Smooth muscle cell (in vitro differentiated cells): ENCODE results near the gene HSPA4. TPM values are rescaled to one million over a fixed set of nuclear protein-coding genes. Genes with fewer than 3 reads are reported as not detected.

Source experiments
- DNase-seq: peaks from one replicate; lab custom pipeline; 2025; ENCODE audit not compliant: unreplicated experiment; lab: John Stamatoyannopoulos, UW
- H2AFZ ChIP-seq: fragments of 200-600 bp; sonication (generic); 2 replicates; pipeline ENCODE4 v1.6.0; 2016; ENCODE audit warnings: antibody characterized with exemption, low read depth, mild to moderate bottlenecking
- H3F3A ChIP-seq: fragments of 200-600 bp; sonication (generic); 2 replicates; pipeline ENCODE4 v1.6.0; 2017; ENCODE audit warnings: antibody characterized with exemption, low read depth
- H3K27ac ChIP-seq: fragments of 200-600 bp; sonication (generic); 2 replicates; pipeline ENCODE4 v1.5.1; 2016; ENCODE audit warnings: low read depth, mild to moderate bottlenecking
- H3K27me3 ChIP-seq: fragments of 200-600 bp; sonication (generic); 2 replicates; pipeline ENCODE4 v1.6.1; 2016; ENCODE audit warnings: low read depth, mild to moderate bottlenecking
- H3K36me3 ChIP-seq: fragments of 200-600 bp; sonication (generic); 2 replicates; pipeline ENCODE4 v1.5.1; 2016; ENCODE audit warnings: low read depth
- H3K4me1 ChIP-seq: fragments of 200-600 bp; sonication (generic); 2 replicates; pipeline ENCODE4 v1.5.1; 2016; ENCODE audit warnings: low read depth
- H3K4me2 ChIP-seq: fragments of 200-600 bp; sonication (generic); 2 replicates; pipeline ENCODE4 v1.6.0; 2016; ENCODE audit warnings: mild to moderate bottlenecking
- H3K4me3 ChIP-seq: fragments of 200-600 bp; sonication (generic); 2 replicates; pipeline ENCODE4 v1.5.1; 2016; ENCODE audit warnings: mild to moderate bottlenecking
- H3K79me2 ChIP-seq: fragments of 200-600 bp; sonication (generic); 2 replicates; pipeline ENCODE4 v1.6.0; 2016; ENCODE audit warnings: low read depth, mild to moderate bottlenecking
- H3K9ac ChIP-seq: fragments of 200-600 bp; sonication (generic); 2 replicates; pipeline ENCODE4 v1.6.0; 2016; ENCODE audit warnings: low read depth
- H3K9me3 ChIP-seq: fragments of 200-600 bp; sonication (generic); replicated peaks from 2 replicates; pipeline ENCODE4 v1.5.1; 2016; ENCODE audit warnings: low read depth
- H4K20me1 ChIP-seq: fragments of 200-600 bp; sonication (generic); 2 replicates; pipeline ENCODE4 v1.6.0; 2016; ENCODE audit warnings: low read depth
- WGBS: methylation state at CpG from one replicate; pipeline ENCODE4 v1.1.7; 2016; ENCODE audit warnings: low lambda C conversion rate; 5-methylcytosine and 5-hydroxymethylcytosine counted together
- polyA plus RNA-seq: library from polyadenylated mRNA; unstranded; fragments of >200 nt; fragmentation: Nextera tagmentation; extraction: Ambion mirVana; gene quantifications from 2 replicates; pipeline ENCODE4 v1.2.1, GENCODE V29; 2016
- total RNA-seq: library from RNA; depleted of rRNA; stranded (reverse); fragments of >200 nt; gene quantifications from 2 replicates; pipeline ENCODE4 v1.2.3, GENCODE V29; 2014
- TF ChIP-seq, protein P1 (sequence below): fragments of 200-600 bp; sonication (generic); IDR thresholded peaks from 2 replicates; pipeline ENCODE4 v1.5.1; 2017; ENCODE audit warnings: borderline replicate concordance, mild to moderate bottlenecking, antibody characterized with exemption; ENCODE audit not compliant: insufficient read depth, poor library complexity, severe bottlenecking

Gene HSPA4
- total and polyA plus RNA-seq, 2 experiments from 2014 or later, result 73.2 to 90.3 TPM

DNA sequence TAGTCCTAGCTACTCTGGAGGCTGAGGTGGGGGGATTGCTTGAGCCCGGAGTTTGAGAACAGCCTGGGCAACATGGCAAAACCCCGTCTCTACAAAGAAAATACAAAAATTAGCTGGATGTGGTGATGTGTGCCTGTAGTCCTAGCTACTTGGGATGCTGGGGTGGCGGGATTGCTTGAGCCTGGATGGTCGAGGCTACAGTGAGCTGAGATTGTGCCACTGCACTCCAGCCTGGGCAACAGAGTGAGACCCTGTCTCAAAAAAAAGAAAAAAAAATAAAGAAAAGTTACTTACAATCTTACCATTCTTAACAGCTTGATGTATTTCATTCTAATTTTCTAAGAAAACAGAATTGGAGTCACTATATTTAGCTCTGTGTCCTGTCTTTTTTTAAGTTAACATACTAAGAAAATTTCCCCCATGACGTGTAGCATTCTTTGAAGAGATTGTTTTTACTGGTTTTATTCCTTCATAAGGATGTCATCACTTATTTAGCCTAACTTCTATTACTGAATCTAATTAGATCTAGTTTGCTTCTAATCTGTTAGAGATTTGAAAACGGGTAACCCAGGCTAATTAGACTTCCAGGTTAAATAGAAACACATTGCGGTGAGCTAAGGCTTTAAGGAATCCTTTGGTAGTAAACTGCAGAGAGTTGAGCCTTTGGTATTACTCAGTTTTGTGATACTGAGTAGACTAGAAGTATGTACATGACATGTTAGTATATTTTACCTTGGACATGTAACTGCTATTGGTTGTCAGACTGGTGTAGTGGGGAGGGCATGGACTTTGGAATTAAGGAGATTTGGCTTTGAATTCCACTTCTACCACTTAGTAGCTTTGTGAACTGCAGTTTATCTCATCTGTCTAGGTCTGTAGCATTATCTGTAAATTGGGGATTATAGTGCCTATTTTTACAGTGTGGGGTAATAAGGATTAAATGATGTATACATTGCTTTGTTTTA, 24.0 kb downstream of the HSPA4 start:
- Histone ChIP-seq H3K79me2 (peaks cover 69% of the 10 kb centered on the region), H3K36me3 (peaks cover 18% of the 10 kb centered on the region), H3K9ac (no peak overlapping the region), H3K9me3 (no peaks in the 10 kb centered on the region), H3K27ac (no peak overlapping the region), H3F3A (no peaks in the 10 kb centered on the region), H4K20me1 (peaks cover 92% of the 10 kb centered on the region), H2AFZ (no peak overlapping the region), H3K27me3 (no peaks in the 10 kb centered on the region), H3K4me2 (no peak overlapping the region), H3K4me3 (no peak overlapping the region), H3K4me1 (no peaks in the 10 kb centered on the region)
- DNase-seq, result no peak
- TF ChIP-seq, protein P1, sequence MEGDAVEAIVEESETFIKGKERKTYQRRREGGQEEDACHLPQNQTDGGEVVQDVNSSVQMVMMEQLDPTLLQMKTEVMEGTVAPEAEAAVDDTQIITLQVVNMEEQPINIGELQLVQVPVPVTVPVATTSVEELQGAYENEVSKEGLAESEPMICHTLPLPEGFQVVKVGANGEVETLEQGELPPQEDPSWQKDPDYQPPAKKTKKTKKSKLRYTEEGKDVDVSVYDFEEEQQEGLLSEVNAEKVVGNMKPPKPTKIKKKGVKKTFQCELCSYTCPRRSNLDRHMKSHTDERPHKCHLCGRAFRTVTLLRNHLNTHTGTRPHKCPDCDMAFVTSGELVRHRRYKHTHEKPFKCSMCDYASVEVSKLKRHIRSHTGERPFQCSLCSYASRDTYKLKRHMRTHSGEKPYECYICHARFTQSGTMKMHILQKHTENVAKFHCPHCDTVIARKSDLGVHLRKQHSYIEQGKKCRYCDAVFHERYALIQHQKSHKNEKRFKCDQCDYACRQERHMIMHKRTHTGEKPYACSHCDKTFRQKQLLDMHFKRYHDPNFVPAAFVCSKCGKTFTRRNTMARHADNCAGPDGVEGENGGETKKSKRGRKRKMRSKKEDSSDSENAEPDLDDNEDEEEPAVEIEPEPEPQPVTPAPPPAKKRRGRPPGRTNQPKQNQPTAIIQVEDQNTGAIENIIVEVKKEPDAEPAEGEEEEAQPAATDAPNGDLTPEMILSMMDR, result no peak
- 85% methylated on average over 7 of the region's 7 CpGs for WGBS

DNA sequence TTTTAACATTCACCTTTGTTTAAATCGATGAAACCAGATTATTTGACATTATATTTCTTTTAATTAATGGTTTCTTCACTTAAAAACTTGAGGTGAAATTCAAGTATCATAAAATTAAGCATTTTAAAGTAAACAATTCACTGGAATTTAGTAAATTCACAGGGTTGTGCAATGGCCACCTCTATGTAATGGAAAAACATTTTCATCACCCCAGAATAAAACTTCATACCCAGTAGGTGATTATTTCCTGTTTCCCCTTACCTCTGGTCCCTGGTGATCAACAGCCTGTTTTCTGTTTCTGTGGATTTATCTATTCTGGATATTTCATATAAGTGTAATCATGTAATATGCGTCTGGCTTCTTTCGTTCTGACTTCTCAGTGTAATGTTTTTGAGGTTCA, 27.2 kb downstream of the HSPA4 start:
- H3K27me3 ChIP-seq, result no peaks in the 10 kb centered on the region
- peaks cover 67% of the 10 kb centered on the region for H3K79me2 ChIP-seq

DNA sequence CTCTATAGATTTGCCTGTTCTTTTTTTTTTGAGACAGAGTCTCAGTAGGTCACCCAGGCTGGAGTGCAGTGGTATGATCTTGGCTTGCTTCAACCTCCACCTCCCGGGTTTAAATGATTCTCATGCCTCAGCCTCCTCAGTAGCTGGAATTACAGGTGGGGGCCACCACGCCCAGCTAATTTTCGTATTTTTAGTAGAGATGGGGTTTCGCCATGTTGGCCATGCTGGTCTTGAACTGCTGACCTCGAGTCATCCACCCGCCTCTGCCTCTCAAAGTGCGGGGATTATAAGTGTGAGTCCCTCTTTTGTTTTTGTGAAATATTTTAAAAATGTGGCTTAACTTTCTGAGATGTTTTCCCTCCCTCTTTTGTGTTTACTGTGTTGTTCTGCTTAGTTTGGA, 29.2 kb downstream of the HSPA4 start:
- no peak overlapping the region for H3K9ac ChIP-seq
- H3K4me1 ChIP-seq, result no peaks in the 10 kb centered on the region
- H3K9me3 ChIP-seq, result no peaks in the 10 kb centered on the region
- no peak overlapping the region for H3K27ac ChIP-seq
- DNase-seq, result no peak
- H3K36me3 ChIP-seq, result peaks cover 5% of the 10 kb centered on the region
- H2AFZ ChIP-seq, result no peak overlapping the region
- H3K27me3 ChIP-seq, result no peaks in the 10 kb centered on the region
- H3K4me2 ChIP-seq, result no peak overlapping the region
- TF ChIP-seq, protein P1, result no peak
- 97% methylated on average over 7 of the region's 7 CpGs for WGBS
- peaks cover 70% of the 10 kb centered on the region for H3K79me2 ChIP-seq
- H3F3A ChIP-seq, result no peaks in the 10 kb centered on the region
- H4K20me1 ChIP-seq, result peaks cover 93% of the 10 kb centered on the region
- H3K4me3 ChIP-seq, result no peak overlapping the region

More for the DNA sequence above, 27.2 kb downstream of the HSPA4 start:
- TF ChIP-seq, protein P1, result no peak
- Histone ChIP-seq H3K4me1 (no peaks in the 10 kb centered on the region), H3K9me3 (no peaks in the 10 kb centered on the region), H3K36me3 (peaks cover 10% of the 10 kb centered on the region), H2AFZ (no peak overlapping the region), H3F3A (no peaks in the 10 kb centered on the region), H3K27ac (no peak overlapping the region), H3K4me3 (no peak overlapping the region), H3K9ac (no peak overlapping the region), H4K20me1 (peaks cover 95% of the 10 kb centered on the region), H3K4me2 (no peak overlapping the region)
- WGBS, result 98% methylated on average over 3 of the region's 3 CpGs
- no peak for DNase-seq
